HCEC 1CT (cell line): ENCODE data around the gene MRFAP1L1.
"Not testable (repeated sequence)": the region's sequence is repeated elsewhere in the genome, so short reads cannot be mapped to it uniquely, and the experiment has no call there.

Source experiments
- DNase-seq: peaks from one replicate; pipeline ENCODE4 v3.0.0-alpha.2; 2017

MRFAP1L1 gene

DNA sequence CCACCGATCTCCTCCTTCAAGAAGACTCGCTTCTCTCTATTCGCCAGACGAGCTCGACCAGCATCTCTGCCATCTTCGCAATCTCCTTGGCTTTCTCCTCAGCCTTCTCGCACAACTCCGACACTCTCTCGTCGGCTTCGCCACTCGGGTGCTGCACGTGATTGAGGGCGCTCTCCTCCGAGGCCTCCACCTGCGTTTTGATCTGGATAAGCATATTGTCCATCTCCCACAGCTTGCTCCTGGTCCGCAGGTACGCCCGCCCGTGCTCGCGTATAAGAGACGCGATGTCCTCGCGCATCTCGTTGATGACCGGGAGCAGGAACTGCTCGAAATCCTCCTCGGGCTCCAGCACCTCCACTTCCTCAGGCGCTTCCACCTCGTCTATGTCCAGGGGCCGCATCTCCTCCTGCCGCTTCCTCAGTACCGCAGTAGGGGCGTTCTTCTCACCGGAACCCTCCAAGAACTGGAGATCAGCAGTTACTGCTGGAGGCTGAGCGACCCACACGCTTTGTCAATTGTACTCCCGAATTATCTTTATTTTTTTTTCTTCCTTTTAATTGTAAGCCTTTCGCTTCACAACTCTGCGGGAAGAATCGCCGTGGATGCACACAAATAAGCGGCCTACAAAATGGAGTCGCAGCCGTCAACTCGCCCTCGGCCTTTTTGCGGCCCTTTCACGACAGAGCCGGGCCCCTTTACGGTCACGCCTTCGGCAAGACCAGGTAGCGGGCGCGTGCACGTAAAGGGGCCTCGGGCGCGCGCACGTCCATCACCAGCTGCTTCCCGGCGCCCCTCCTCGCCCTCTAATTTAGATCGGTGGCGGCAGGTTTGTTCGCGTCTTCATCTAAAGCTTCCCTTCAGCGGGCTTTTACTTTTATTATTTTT lies at the start of gene MRFAP1L1:
MRFAP1L1 (minus strand) TSS at position 636 of the 885 bp plus-strand sequence; CDS start at position 400, 236 bp downstream.
- peak; percentile 91 for DNase-seq

DNA sequence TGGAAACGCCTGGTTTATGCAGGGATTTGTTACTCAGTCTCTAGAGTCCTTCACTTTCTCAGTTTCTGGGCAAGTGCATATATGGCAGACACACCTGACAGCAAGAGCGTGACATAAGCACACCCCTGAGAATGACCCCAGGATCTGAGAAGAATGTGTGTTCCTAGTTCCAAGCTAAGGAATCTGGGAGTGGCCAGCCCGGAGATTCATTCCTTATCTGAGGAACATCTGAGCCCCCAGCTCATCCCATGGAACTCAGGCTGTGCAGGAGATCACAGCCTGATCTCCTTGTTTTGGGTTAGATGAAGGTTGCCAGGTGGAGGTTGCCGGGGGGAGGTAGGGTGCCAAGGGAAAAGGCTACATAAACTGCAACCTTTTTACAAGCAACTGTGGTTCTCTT lies 49.1 kb upstream of the MRFAP1L1 start:
- DNase-seq: no peak

DNA sequence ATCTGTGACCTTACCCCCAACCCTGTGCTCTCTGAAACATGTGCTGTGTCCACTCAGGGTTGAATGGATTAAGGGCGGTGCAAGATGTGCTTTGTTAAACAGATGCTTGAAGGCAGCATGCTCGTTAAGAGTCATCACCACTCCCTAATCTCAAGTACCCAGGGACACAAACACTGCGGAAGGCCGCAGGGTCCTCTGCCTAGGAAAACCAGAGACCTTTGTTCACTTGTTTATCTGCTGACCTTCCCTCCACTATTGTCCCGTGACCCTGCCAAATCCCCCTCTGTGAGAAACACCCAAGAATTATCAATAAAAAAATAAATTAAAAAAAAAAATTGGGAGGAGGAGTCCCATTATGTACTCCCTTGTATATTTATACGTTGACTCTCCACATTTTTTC lies 46.7 kb upstream of the MRFAP1L1 start:
- DNase-seq: not testable (repeated sequence)

DNA sequence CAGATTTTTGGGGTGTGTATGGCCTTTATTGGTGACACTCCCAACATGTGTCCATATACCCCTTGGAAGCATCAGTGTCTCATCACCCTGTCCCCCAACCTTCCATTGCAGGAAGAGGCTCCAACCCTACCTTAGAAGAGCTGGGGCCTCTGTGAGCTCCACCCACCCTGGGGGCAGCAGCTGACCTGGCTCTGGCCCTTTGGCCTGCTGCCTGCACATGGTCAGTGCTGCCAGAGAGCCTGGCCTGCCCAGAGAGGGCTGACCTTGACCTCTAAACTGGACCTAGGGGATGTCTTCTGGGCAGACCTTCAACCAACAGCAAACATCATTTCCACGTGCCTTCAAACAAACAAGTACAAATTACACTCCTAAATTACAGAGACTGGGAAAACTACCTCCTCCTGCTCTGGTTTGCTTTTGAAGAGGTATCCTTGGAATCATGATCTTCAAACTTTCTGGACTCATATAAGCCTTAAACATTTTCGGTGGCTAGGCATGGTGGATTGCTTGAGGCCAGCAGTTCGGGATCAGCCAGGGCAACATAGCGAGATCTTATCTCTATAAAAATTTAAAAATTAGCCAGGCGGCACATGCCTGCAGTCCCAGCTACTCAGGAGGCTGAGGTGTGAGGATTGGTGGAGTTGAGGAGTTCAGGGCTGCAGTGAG lies 45.6 kb upstream of the MRFAP1L1 start:
- no peak for DNase-seq

DNA sequence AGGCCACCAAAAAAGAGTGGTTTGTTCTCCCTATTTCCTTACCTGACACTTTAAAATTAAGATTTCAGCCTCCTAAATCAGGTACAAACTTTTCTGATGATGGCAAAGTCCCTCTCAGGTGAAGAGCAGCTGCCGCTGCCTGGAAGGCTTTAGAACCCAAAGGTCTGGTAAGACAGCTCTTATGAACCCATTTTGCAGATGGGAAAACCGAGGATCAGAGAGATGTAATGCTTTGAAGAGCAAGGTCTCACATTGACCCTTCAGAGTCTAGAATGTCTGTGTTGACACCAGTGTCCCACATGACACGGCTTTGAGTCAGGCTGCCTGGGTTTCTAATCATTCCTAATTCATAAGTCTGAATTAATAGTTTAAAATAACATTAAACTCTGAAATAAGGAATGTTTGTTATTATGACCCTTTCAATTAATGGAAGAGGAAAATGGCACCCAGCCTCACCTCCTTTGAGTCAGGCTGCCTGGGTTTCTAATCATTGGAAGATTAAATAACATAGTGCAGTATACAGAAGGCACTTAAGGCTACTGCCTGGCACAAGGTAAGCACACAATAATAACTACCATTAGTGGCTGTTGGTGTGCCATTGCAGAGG lies 44.9 kb upstream of the MRFAP1L1 start:
- no peak for DNase-seq

DNA sequence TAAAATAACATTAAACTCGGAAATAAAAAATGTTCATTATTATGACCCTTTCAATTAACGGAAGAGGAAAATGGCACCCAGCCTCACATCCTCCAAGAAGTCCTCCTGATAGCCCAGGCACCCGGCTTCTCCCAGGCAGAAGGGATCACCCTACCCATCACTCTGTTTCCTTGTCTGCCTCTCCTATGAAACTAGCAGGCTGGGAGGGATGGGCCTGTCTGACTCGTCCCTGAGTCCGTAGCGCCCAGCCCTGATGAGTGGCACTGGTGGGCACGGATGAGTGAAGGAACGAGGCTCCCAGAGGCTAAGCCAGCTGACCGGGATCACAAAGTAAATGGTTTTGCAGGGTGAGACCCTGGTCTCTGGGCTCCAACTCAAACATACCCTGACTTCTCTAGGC lies 44.2 kb upstream of the MRFAP1L1 start:
- DNase-seq: no peak

DNA sequence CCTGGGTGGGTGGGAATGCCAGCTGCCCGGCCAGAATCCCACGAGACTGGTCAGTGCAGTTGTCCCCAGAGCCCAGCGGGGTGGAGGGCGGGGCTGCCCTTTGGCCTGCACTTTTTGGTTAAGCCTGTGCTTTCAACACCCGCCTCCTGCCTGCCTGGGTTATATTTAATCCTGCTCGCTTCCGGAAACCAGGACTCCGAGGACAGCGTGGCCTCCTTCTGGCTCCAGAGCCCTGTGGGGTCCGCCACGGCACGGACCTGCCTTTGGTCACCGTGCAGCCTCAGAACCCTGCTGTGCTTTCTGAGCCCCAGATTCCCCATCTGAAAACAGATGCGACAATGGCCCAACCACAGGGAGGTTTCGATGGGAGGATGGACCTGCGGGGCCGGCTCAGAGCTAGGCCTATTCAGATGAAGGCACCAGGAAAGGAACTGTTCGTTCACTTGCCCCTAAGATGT lies 43.5 kb upstream of the MRFAP1L1 start:
- DNase-seq: no peak

DNA sequence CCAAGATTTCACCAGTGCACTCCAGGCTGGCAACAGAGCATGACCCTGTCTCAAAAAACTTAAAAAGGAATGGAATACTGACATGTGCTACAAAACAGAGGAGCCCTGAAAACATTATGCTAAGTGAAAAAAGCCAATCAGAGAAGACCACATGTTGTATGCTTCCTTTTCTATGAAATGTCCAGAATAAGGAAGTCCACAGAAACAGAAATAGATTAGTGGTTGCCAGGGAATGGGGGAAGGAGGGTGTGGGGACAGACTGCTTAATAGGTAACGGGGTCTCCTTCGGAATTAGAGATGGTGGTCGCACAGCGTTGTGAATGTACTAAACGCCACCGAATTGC lies 42.8 kb upstream of the MRFAP1L1 start:
- DNase-seq: no peak

DNA sequence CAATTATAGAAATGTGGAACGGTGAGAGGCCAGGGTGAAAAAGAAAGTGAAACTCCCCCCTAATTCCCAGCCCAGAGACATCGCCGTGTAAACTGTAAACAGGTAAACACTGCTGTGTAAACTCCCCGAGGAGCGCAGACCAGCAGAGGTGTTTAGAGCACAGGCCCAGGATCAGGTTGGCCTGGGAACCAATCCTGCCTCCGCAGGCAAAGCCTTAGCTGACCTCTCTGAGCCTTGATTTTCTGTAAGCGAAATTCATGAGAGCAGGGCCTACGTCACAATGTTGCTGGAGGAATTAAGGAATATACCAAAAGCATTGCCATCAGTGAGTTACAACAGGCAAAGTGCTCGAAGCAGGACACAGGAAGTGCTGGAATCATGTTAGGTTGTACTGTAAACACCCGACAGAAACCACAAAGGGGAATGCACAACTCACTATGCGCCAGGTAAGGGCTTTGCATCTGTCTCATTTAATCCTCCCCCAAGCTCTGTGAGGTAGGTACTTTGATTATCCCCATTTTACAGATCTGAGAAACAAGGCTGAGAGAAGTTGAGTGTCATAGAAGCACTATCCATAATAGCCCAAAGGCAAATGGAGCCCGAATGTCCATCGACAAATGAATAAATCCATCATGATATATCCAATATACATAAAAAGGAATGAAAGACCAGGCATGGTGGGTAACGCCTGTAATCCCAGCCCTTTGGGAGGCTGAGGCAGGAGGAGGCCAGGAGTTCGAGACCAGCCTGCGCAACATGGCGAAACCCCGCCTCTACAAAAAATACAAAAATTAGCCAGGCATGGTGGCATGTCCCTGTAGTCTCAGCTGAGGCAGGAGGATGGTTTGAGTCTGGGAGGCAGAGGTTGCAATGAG lies 42.2 kb upstream of the MRFAP1L1 start:
- no peak for DNase-seq

DNA sequence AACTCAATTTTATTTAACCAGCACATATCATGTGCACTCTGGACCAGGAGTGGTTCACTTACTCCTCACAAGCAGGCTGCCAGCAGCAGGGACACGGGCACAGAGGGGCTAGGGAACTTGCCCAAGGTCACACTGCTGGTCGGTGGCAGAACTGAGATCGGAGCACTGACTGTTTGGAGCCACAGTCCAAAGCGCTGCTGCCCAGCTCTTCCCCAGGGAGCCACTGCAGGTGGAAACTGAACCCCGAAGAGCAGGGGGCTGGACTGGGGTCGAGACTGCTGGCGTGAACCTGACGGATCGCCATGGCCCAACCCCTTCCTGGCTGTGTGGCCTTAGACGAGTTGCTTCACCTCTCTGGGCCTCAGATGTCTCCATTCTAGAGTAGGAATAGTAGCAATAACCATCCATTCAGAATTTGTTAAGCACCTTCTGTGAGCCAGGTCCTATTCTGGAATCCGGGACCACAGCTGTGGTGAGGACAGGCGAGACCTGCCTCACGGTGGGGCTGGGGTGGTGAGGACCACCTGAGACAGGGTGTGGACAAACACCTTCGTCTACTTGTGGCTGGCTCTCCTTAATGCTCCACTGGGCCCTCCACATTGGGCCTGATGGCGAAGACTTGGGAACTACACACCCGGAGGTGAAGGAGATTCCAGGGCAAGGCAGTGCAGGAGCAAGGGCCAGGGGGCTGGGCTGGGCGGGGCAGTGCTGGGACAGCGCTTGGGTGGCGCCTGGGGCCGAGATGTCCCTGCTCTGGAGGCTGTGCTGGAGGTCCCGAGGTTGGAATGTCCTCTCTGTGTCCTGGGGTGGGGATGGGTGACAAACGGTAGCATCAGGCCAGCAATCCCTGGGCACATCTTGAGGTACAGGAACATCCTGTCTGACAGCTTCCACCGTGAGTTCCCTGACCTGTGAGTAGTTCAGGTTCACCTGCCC lies 40.9 kb upstream of the MRFAP1L1 start:
- DNase-seq: no peak

DNA sequence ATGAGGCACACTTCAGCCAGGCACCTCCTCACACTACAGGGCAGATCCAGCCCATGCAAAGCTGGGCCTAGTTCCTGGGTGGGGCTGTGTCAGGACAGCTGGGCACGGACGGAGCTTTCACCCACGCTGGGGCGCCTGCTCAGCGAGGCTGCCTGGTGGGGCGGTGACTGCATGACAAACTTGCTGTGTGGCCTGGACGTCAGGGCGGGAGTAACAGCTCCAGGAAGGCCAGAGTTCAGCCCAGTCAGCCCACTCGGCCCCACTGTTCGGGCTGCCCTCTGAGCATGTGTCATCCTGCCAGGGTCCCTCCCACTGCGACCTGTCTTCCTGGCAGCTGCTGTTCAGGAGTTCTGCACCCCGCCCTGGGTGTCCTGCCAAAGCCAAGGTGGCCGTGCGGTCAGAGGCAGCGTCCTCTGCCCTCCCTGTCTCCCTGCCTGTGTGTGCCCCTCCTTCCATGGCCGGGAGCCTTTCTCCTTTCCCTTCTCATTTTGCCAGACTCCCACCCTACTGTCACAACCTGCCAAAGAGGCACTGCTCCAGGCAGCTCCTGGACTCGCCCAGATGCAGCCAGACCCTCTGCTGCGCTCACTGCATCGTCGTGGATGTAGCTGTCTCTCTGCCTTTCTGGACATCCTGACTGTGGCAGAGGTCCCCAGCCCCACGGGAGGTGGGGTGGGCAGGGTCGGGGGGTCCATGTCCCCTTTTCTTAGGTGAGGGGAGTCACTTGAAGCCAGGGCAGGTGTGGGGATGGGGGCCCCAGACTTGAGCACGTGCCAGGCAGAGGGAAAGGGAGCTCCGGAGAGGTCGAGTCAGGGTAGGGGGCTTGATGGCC lies 39.9 kb upstream of the MRFAP1L1 start:
- DNase-seq: peak; percentile 9

DNA sequence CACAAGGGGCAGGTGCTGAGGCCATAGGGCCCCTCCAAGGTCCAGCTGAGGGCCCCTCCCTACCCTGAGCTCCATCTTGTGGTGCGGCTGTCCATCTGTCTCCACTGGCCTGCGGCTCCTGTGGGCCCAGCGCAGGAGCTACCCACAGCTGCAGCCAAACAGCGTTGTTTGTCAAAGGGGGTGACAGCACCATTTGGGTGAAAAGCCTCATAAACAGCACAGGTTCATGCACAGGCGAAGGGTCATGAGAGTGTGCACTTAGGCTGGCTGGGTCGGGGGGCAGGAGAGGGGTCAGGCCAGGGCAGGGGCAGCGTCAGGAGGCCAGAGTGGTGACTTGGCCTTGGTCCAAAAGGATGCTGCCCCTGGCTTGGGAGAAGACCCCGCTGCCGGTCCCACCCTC lies 38.6 kb upstream of the MRFAP1L1 start:
- no peak for DNase-seq

DNA sequence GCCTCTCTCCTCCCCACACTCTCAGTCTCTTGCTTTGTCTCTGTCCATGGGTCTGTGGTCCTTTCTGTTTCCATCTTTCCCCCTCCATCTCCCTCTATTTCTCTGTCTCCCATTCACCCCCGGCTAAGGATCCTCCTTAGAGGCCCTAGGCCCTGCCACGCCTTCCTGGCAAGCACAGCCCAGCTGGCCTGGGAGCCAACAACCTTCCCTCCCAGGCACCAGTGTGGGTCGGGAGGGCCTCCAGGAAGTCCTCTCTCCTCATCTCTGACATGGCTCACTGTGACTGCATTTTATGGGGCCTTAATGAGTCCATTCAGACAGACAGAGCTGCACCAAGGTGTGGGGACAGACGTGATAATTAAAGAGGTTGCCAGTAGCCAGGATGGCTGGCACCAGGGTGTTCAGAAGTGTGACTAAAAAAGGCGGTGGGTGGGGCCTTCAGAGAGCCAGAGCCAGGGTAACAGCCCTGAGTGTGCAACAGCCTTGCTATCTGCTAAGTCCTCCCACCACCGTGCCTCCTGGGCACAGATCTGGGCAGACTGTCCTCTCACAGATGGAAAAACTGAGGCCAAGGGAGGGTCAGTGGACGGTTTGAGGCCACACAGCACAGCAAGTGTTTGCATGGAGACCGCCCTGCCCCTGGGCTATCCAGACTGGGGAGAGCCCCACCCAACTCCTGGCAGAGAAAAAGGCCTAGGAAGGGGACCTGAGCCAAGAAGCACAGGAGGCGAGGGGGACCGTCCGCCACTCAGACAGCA lies 37.8 kb upstream of the MRFAP1L1 start:
- DNase-seq: no peak

DNA sequence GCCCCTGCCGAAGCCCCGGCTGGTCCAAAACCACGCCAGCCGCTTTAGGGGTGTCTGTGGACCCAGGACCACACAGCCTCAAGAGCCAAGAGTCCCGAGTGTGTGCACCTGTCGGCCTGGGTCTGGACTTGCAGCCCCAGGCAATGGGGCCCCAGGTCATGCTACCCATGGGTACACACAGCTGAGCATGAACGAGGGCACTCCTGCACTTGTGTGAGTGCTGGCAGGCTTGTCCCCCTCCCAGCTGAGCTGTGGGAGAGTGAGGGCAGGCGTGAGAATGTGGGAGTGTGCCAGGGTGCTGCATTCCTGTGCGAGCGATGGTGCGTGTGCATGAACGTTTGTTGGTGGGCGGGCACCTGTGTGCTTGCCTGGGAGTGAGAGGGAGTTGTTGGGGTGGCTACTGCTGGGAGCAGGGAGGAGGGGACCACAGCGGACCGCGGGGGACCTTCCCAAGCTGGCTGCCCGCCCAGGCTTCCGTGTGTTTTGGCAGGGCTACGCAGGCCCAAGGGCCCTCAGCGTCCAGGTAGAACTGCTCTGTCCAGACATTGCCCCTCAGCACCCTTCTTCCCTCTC lies 37.1 kb upstream of the MRFAP1L1 start:
- DNase-seq: no peak

DNA sequence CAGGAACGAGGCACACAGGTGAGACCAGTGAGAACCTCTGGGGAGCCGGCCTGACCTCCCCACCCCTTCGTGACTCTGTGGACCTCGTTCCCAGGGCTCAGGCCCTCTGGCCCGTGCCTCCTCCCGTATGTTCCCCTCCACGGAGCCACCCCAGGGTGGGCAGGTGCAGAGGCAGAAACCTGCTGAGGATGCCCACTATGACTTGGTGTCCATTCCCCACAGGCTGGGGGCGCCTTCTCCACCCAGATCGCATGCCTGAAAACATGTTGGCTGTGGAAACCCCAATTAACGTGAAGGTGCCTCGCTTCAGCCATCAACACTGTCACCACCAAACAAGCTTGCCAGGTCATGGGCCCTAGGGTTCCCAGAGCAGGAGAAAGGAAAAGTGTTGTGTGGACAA lies 33.3 kb upstream of the MRFAP1L1 start:
- DNase-seq: no peak

DNA sequence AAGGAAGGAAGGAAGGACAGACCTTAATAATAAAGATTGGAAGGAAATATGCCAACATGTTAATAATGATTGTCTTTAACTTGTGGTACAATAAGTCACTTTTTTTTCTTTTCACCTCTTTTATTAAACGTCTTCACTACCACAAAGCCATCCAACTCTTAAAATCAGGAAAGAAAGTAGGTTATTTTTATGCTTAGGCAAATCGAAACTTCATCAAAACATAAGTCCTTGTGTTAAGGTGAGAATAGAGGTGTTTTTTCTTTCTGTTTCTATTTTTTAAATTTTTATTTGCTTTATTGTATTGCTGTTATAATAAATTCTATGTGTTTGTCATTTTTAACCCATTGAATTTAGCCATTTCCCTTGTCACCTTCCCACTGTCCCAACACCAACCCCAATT lies 32.8 kb upstream of the MRFAP1L1 start:
- no peak for DNase-seq

DNA sequence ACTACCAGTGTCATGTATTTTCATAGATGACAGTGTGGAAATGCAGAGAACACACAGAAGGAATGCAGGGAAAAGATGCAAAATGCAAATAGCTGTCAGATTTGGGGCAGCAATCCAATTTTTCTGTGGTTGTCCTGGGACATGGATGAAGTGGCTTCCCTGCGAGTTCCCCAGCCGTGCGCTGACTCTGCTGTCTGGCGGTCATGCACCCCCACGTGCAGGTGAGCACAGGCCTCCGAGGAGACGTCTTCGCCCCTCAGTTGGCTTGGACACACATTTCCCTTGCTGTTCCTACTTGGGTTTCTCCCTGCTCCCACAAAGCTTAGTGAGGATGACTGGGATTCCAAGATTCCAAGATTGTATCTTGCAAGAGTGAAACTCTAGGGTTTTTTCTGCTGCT lies 30.7 kb upstream of the MRFAP1L1 start:
- no peak for DNase-seq

DNA sequence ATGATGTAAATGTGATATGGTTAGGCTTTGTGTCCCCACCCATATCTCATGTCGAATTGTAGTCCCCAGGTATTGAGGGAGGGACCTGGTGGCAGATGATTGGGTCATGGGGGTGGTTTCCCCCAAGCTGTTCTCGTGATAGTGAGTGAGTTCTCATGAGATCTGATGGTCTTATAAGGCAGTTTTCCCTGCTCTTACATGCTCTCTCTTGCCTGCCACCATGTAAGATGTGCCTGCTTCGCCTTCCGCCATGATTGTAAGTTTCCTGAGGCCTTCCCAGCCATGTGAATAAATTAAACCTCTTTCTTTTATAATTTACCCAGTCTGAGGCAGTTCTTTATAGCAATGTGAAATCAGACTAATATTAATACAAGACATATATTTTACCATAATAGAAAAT lies 30.3 kb upstream of the MRFAP1L1 start:
- DNase-seq: no peak

DNA sequence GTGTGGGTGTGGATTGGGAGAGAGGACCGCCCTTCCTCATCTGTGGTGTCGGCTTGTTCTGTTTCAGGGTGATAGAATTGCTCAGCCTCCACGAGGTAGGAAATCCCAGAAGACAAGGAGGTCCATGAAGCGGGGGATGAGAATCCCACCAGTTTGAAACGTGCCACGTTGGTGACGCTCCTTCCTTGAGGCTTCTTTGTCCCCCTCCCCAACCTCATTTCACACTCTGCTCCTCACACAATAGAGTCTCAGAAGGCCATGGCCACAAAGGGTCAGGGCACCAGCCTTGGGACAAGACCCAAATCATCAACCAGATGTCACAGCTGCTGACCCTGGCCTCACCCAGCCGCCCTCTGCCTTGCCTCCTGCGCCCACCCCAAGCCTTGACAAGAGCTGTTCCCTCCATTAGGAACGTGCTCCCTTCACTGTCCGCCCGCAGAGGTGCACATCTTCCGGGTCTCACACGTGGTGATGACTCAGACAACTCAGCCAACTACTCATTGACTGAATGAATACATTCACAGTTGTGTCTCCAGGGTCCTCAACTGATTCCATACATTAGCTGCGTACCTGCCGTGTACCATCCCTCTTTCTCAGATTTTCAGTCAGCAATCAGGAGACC lies 24.6 kb upstream of the MRFAP1L1 start:
- DNase-seq: no peak
